ENCODE results near the gene RGPD6.
"Not testable (repeated sequence)": the region's sequence is repeated elsewhere in the genome, so short reads cannot be mapped to it uniquely, and the experiment has no call there.

The RGPD6 gene

DNA sequence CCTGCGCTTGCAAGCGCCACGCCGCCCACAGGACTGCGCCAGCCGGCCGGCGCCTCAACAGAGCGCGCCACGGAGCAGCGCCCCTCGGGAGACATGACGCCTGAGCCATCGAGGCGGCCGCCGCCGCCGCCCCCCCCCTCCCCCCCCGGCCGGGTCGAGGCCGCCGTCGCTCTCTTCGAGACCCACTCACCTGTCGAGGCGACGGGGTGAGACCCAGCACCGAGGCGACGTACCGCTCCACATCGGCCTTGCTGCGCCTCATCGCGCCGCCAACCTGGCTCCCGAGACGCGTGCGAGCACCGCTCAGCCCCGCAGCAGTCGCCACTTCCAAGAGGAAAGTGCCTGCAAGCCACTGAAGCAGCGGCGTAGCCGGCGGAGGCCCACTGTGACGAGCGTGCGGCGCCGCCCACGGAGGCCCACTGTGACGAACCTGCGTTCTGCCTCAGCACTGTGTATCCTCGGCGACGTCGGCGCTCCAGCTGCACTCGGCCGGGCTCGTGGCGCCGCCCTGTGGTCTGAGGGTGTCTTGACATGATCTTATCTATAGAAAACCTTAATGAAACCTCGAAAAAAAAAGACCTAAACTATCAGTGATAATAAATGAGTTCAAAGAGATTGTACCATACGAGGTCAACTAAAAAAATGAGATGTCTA, at the start of gene RGPD6:
RGPD6 (minus strand) TSS at position 460 of the 654 bp plus-strand sequence; CDS start at position 262, 198 bp downstream.
- H4K20me1 ChIP-seq (ENCODE audit: low read depth, low read length): not testable (repeated sequence)

GRCh38 chr2:110619326-110619939, 42.4 kb upstream of the RGPD6 start:
- H3K36me3 ChIP-seq (ENCODE audit: low read length); H4K20me1 ChIP-seq (ENCODE audit: low read depth, low read length); H3K9ac ChIP-seq (ENCODE audit: low read length); H3K27me3 ChIP-seq (ENCODE audit: low read length); H3F3A ChIP-seq (ENCODE audit: insufficient read depth); H3K27ac ChIP-seq (ENCODE audit: low read depth, low read length); H2AFZ ChIP-seq (ENCODE audit: low read depth, low read length, severe bottlenecking); H3K9me3 ChIP-seq (ENCODE audit: insufficient read depth, low read length); H3K4me3 ChIP-seq (ENCODE audit: insufficient read depth, low read length, poor library complexity, severe bottlenecking); H3K79me2 ChIP-seq (ENCODE audit: insufficient read depth, low read length); H3K9me2 ChIP-seq (replicated peaks; ENCODE audit: insufficient read depth, low read length); H3K4me2 ChIP-seq (ENCODE audit: low read depth, low read length, poor library complexity, severe bottlenecking): not testable (repeated sequence)

More for the DNA sequence above, at the start of gene RGPD6:
- H3K9me2 ChIP-seq (replicated peaks; ENCODE audit: insufficient read depth, low read length); H3K9me3 ChIP-seq (ENCODE audit: insufficient read depth, low read length); H3K4me3 ChIP-seq (ENCODE audit: insufficient read depth, low read length, poor library complexity, severe bottlenecking); H3K79me2 ChIP-seq (ENCODE audit: insufficient read depth, low read length); H3F3A ChIP-seq (ENCODE audit: insufficient read depth); H3K27me3 ChIP-seq (ENCODE audit: low read length); H3K36me3 ChIP-seq (ENCODE audit: low read length); H3K27ac ChIP-seq (ENCODE audit: low read depth, low read length); H3K4me2 ChIP-seq (ENCODE audit: low read depth, low read length, poor library complexity, severe bottlenecking); H3K9ac ChIP-seq (ENCODE audit: low read length); H2AFZ ChIP-seq (ENCODE audit: low read depth, low read length, severe bottlenecking): not testable (repeated sequence)

- H3K9me2 ChIP-seq (replicated peaks; ENCODE audit: insufficient read depth, low read length); H3K4me3 ChIP-seq (ENCODE audit: insufficient read depth, low read length, poor library complexity, severe bottlenecking); H3F3A ChIP-seq (ENCODE audit: insufficient read depth); H3K27ac ChIP-seq (ENCODE audit: low read depth, low read length); H3K9ac ChIP-seq (ENCODE audit: low read length); H3K9me3 ChIP-seq (ENCODE audit: insufficient read depth, low read length); H3K4me2 ChIP-seq (ENCODE audit: low read depth, low read length, poor library complexity, severe bottlenecking); H3K79me2 ChIP-seq (ENCODE audit: insufficient read depth, low read length); H3K27me3 ChIP-seq (ENCODE audit: low read length); H2AFZ ChIP-seq (ENCODE audit: low read depth, low read length, severe bottlenecking); H3K36me3 ChIP-seq (ENCODE audit: low read length); H4K20me1 ChIP-seq (ENCODE audit: low read depth, low read length): not testable (repeated sequence)
Observed at GRCh38 chr2:110613927-110614326, 36.9 kb upstream of the RGPD6 start.

DNA sequence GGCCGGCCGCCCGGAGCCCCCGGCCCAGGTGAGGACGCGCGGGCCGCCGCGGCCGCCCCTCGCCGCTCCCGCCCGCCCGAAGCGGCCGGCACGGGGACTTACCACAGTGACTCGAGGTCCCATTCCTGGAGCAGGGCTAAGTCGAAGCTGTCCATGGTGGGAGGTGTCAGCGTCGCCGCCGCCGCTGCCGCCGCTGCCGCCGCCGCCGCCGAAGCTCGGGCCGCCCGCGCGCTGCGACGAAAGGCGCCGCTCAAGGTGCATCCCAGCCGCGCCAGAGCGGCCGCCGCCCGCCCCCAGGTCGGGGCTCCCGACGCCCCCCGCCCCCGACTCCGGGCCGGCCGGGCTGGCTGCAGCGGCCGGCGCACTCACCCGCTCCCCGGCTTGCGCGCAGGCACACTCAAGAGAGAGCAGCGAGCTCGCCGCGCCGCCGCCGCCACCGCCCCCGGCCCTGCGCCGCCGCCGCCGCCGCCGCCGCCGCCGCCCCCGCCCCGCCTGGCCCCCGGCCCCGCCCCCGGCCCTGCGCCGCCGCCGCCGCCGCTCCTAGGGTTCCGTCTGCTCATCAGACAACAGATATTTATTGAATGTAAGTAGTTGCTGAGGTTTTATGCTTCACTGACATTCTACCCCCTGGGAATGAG, 33.7 kb upstream of the RGPD6 start:
- not testable (repeated sequence) for H3K9ac ChIP-seq (ENCODE audit: low read length); H3K27me3 ChIP-seq (ENCODE audit: low read length)

DNA sequence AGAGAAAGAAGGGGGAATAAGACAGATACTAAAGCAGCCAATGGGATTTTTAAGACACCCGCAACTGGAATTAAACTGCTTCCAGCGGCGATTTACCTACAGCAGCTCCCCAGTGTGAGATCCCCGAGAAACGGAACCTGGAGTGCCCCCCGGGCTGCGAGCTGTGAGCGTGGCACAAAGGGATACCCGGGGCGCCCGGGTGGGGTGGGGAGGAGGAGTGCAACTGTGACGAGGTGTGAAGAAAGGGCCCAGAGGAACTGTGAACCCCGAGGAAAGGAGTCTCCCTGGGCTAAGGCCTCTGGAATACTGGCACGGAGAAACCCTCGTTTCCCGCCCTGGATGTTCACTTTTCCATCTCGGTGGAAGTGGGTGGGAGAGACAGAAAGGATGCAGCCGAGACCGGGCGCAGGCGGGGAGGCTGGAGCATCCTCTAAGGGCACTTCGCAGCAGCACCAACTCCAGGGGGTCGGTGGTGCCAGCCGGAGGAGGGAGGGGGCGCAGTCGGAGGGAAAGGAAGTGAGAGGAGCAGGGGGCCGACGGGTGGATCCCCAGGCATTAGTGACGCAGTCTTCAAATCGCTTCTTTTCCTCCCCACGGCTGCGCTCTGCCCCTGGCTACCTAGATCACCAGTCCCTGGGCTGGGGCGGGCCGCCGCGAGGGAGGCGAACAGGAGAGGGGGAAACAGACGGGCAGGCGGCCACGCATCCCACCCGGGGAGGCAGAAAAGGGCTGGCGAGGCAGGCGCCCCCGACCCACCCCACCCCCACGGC, 33.0 kb upstream of the RGPD6 start:
- not testable (repeated sequence) for H3K9me2 ChIP-seq (replicated peaks; ENCODE audit: insufficient read depth, low read length); H3K4me3 ChIP-seq (ENCODE audit: insufficient read depth, low read length, poor library complexity, severe bottlenecking); H3F3A ChIP-seq (ENCODE audit: insufficient read depth); H3K36me3 ChIP-seq (ENCODE audit: low read length); H3K27me3 ChIP-seq (ENCODE audit: low read length); H3K9me3 ChIP-seq (ENCODE audit: insufficient read depth, low read length); H4K20me1 ChIP-seq (ENCODE audit: low read depth, low read length); H3K27ac ChIP-seq (ENCODE audit: low read depth, low read length); H3K79me2 ChIP-seq (ENCODE audit: insufficient read depth, low read length); H3K4me2 ChIP-seq (ENCODE audit: low read depth, low read length, poor library complexity, severe bottlenecking); H3K9ac ChIP-seq (ENCODE audit: low read length); H2AFZ ChIP-seq (ENCODE audit: low read depth, low read length, severe bottlenecking)

More for the DNA sequence above, 33.7 kb upstream of the RGPD6 start:
- H3F3A ChIP-seq (ENCODE audit: insufficient read depth); H3K9me3 ChIP-seq (ENCODE audit: insufficient read depth, low read length); H3K4me3 ChIP-seq (ENCODE audit: insufficient read depth, low read length, poor library complexity, severe bottlenecking); H3K9me2 ChIP-seq (replicated peaks; ENCODE audit: insufficient read depth, low read length); H4K20me1 ChIP-seq (ENCODE audit: low read depth, low read length); H3K79me2 ChIP-seq (ENCODE audit: insufficient read depth, low read length); H3K27ac ChIP-seq (ENCODE audit: low read depth, low read length); H2AFZ ChIP-seq (ENCODE audit: low read depth, low read length, severe bottlenecking); H3K4me2 ChIP-seq (ENCODE audit: low read depth, low read length, poor library complexity, severe bottlenecking); H3K36me3 ChIP-seq (ENCODE audit: low read length): not testable (repeated sequence)

DNA sequence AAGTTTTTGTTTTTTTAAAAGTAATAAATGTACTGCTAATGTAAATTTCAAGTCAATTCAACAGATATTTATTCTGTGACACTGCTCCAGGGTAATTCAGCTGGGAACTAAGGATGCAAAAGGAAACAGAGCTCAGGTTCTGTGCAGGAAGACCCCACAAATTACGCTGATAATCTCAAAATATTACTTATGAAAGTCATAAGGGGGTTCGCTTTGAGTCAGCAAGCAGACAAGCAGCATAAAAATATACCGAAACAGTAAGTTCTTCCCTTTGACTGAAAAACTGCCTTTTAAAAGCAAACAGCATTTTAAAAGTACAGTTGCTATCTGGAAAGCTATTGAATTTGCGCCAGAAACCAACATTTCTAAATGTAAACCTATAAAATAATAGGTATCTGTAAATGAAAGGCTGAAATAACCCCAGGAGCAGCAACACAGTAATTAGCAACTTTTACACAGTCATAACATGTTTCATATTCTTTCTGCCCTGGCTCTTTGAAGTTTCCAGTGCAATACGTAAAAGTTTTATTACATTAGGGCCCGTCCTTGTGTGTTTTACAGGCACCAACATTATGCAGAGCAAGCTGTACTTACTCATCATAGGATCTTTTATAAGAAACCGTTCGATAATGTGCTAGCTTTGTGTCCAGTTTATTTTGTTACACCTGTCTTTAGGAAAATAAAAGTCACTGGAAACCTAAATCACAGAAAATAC, 31.9 kb upstream of the RGPD6 start:
- not testable (repeated sequence) for H3K4me2 ChIP-seq (ENCODE audit: low read depth, low read length, poor library complexity, severe bottlenecking); H3K27ac ChIP-seq (ENCODE audit: low read depth, low read length); H3K79me2 ChIP-seq (ENCODE audit: insufficient read depth, low read length); H3K36me3 ChIP-seq (ENCODE audit: low read length); H3K9me3 ChIP-seq (ENCODE audit: insufficient read depth, low read length); H3K9me2 ChIP-seq (replicated peaks; ENCODE audit: insufficient read depth, low read length); H3K9ac ChIP-seq (ENCODE audit: low read length); H3K4me3 ChIP-seq (ENCODE audit: insufficient read depth, low read length, poor library complexity, severe bottlenecking); H3K27me3 ChIP-seq (ENCODE audit: low read length); H2AFZ ChIP-seq (ENCODE audit: low read depth, low read length, severe bottlenecking); H4K20me1 ChIP-seq (ENCODE audit: low read depth, low read length); H3F3A ChIP-seq (ENCODE audit: insufficient read depth)

DNA sequence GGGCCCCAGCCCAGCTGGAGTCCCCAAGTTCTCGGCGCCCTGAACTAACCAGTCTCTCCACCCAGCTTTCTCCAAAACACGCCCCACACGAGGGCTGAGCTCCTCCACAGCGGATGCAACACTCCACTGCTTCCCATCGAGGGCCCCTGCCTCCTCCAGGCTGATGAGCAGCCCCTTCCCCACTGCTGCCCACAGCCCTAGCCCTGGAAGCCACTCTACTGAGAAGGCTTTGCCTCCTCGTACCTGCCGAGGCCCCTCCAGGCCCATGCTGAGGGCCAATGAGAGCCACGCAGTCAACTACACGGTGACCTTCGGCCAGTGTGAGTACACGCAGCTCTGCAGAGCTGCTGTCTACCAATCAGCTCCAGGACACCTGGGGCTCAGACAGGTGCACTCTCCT, 28.0 kb upstream of the RGPD6 start:
- H2AFZ ChIP-seq (ENCODE audit: low read depth, low read length, severe bottlenecking); H3K27ac ChIP-seq (ENCODE audit: low read depth, low read length); H3K79me2 ChIP-seq (ENCODE audit: insufficient read depth, low read length); H3K4me3 ChIP-seq (ENCODE audit: insufficient read depth, low read length, poor library complexity, severe bottlenecking); H3K27me3 ChIP-seq (ENCODE audit: low read length); H3K9me2 ChIP-seq (replicated peaks; ENCODE audit: insufficient read depth, low read length); H3K9ac ChIP-seq (ENCODE audit: low read length); H3K9me3 ChIP-seq (ENCODE audit: insufficient read depth, low read length); H3K36me3 ChIP-seq (ENCODE audit: low read length); H3K4me2 ChIP-seq (ENCODE audit: low read depth, low read length, poor library complexity, severe bottlenecking); H4K20me1 ChIP-seq (ENCODE audit: low read depth, low read length); H3F3A ChIP-seq (ENCODE audit: insufficient read depth): not testable (repeated sequence)

Measured in SU-DHL-6 (cell line).